HEK293 (cell line): Measurements from ENCODE around the gene PRMT2.

Experiments
- CTCF ChIA-PET: fragments of 350-600 bp; formaldehyde crosslinking; extraction: SDS; loops from one replicate; lab custom pipeline; 2021; ENCODE audit warnings: antibody characterized with exemption; lab: Yijun Ruan, JAX
- POLR2A ChIA-PET: fragments of 300-600 bp; formaldehyde crosslinking; extraction: SDS; loops from one replicate; lab custom pipeline; 2020; ENCODE audit warnings: antibody characterized with exemption, inconsistent platforms; lab: Yijun Ruan, JAX
- H3K27ac ChIP-seq: fragments of 200-500 bp; sonication (Bioruptor generic); 2 replicates; pipeline ENCODE4 v1.5.1; 2014; ENCODE audit warnings: low read depth, low read length, control low read depth, inconsistent platforms; ENCODE audit errors: extremely low read depth
- H3K36me3 ChIP-seq, 2 experiments: fragments of 200-500 bp in 1 of 2; sonication (Bioruptor generic) in 1 of 2; 1 replicate in 1 of 2; 2 replicates in 1 of 2; pipeline ENCODE4 v1.5.1; 2014 to 2017; ENCODE audit warnings: inconsistent platforms in 2 of 2, low read length in 2 of 2; ENCODE audit not compliant: control insufficient read depth in 2 of 2, insufficient read depth in 1 of 2
- H3K4me1 ChIP-seq: fragments of 200-500 bp; sonication (Bioruptor generic); 2 replicates; pipeline ENCODE4 v1.5.1; 2014; ENCODE audit warnings: mild to moderate bottlenecking, low read length, inconsistent platforms; ENCODE audit not compliant: control insufficient read depth, insufficient read depth
- H3K4me3 ChIP-seq: 2 replicates; pipeline ENCODE4 v1.5.1; 2011; ENCODE audit warnings: low read depth, mild to moderate bottlenecking, control low read depth, low read length, moderate library complexity
- H3K9me3 ChIP-seq: fragments of 200-500 bp; sonication (Bioruptor generic); 2 replicates; pipeline ENCODE4 v1.5.1; 2014; ENCODE audit warnings: low read depth, low read length, inconsistent platforms; ENCODE audit not compliant: control insufficient read depth, insufficient read depth
- BCL11B ChIP-seq: fragments of 450-650 bp; formaldehyde crosslinking; IDR thresholded peaks from 2 replicates; pipeline ENCODE4 v1.5.1; 2016; ENCODE audit warnings: low read depth, missing biosample characterization, missing genetic modification characterization
- KLF16 ChIP-seq: fragments of 450-650 bp; formaldehyde crosslinking; IDR thresholded peaks from 2 replicates; pipeline ENCODE4 v1.5.1; 2017; ENCODE audit warnings: missing biosample characterization, missing genetic modification characterization
- MEIS1 ChIP-seq: sonication (generic); formaldehyde crosslinking; IDR thresholded peaks from 2 replicates; pipeline ENCODE4 v1.8.1; 2022; ENCODE audit warnings: missing genetic modification reagents, mild to moderate bottlenecking, borderline replicate concordance
- ZNF350 ChIP-seq: fragments of 450-650 bp; formaldehyde crosslinking; IDR thresholded peaks from 2 replicates; pipeline ENCODE4 v1.5.0; 2017; ENCODE audit warnings: missing biosample characterization, mild to moderate bottlenecking, missing genetic modification characterization
- ZNF530 ChIP-seq: fragments of 450-650 bp; formaldehyde crosslinking; IDR thresholded peaks from 2 replicates; pipeline ENCODE4 v1.5.1; 2016; ENCODE audit warnings: low read depth, missing biosample characterization, missing genetic modification characterization
- ZNF558 ChIP-seq: fragments of 450-650 bp; formaldehyde crosslinking; IDR thresholded peaks from 2 replicates; pipeline ENCODE4 v1.5.1; 2016; ENCODE audit warnings: missing biosample characterization, missing genetic modification characterization
- ZNF596 ChIP-seq: fragments of 450-650 bp; IDR thresholded peaks from 2 replicates; pipeline ENCODE4 v1.5.0; 2018; ENCODE audit warnings: missing biosample characterization, mild to moderate bottlenecking, missing genetic modification characterization, moderate library complexity
- ZNF670 ChIP-seq: fragments of 450-650 bp; formaldehyde crosslinking; IDR thresholded peaks from 2 replicates; pipeline ENCODE4 v1.5.1; 2016; ENCODE audit warnings: missing biosample characterization, missing genetic modification characterization, low read depth
- ZNF791 ChIP-seq: fragments of 450-650 bp; formaldehyde crosslinking; IDR thresholded peaks from 2 replicates; pipeline ENCODE4 v1.5.1; 2016; ENCODE audit warnings: missing biosample characterization, missing genetic modification characterization
- ZNF830 ChIP-seq: fragments of 450-650 bp; IDR thresholded peaks from 2 replicates; pipeline ENCODE4 v1.5.0; 2018; ENCODE audit warnings: missing biosample characterization, missing genetic modification characterization, low read depth, mild to moderate bottlenecking, moderate library complexity
- ZSCAN30 ChIP-seq: fragments of 450-650 bp; IDR thresholded peaks from 2 replicates; pipeline ENCODE4 v1.5.1; 2018; ENCODE audit warnings: missing biosample characterization, mild to moderate bottlenecking, missing genetic modification characterization, moderate library complexity
- TF ChIP-seq, protein P1 (sequence below): fragments of 450-650 bp; IDR thresholded peaks from 2 replicates; pipeline ENCODE4 v1.5.1; 2018; ENCODE audit warnings: missing biosample characterization, missing genetic modification characterization
- TF ChIP-seq, protein P2 (sequence below): fragments of 450-650 bp; formaldehyde crosslinking; IDR thresholded peaks from 2 replicates; pipeline ENCODE4 v1.5.1; 2016; ENCODE audit warnings: missing biosample characterization, missing genetic modification characterization
- TF ChIP-seq, protein P3 (sequence below): fragments of 450-650 bp; formaldehyde crosslinking; IDR thresholded peaks from 2 replicates; pipeline ENCODE4 v1.5.1; 2016; ENCODE audit warnings: missing biosample characterization, missing genetic modification characterization, low read depth
- TF ChIP-seq, protein P4 (sequence below): fragments of 450-650 bp; formaldehyde crosslinking; IDR thresholded peaks from 2 replicates; pipeline ENCODE4 v1.5.1; 2017; ENCODE audit warnings: missing biosample characterization, missing genetic modification characterization
- TF ChIP-seq, protein P5 (sequence below): fragments of 450-650 bp; formaldehyde crosslinking; IDR thresholded peaks from 2 replicates; pipeline ENCODE4 v1.5.1; 2017; ENCODE audit warnings: missing biosample characterization, missing genetic modification characterization
- TF ChIP-seq, protein P6 (sequence below): fragments of 450-650 bp; formaldehyde crosslinking; IDR thresholded peaks from 2 replicates; pipeline ENCODE4 v1.5.1; 2016; ENCODE audit warnings: missing biosample characterization, missing genetic modification characterization

The PRMT2 gene

DNA sequence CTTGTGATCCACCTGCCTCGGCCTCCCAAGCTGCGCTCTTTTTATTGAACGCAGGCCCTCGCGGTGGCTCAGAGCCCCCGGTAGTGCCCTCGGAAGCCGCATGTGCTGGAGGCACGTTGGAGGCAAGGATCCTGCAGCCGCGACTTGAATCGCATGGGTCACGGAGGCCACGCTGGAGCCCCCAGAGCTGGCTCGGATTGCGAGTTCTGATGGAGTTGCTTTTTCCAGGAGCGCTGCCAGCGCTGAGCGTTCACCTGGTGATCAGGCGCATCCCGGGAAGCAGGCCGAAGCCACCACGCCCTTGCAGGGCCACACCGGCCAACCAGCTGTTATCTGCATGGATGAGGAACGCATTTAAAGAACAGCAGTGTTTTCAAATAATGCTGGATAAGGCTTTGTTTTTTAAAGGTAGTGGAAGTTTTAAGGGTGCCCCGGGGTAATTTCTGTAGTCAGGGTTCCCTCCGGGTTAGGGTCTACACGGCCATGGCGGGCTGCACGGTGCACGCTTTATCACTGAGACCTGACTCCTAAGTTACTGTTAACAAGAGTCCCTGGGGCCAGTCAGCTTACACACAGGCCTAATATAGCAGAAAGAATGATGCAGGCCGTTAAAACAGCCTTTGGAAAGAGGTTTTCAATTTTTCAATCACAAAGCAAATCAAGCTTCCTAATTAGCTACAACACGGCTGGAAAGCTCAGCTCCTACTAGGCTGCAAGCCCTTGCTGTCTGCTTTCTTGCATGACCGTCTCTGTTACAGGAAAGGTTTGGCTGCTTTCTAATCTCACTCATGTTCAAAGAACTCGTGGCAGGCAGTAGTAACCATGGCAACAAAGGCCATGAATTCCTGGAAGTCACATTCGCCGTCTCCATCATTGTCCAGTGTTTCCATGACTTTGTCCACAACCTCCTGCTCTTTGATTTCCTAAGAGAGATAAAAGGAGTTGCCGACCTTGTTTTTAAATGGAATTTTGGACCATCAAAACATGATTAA lies 36.6 kb upstream of the PRMT2 start (continued):
- TF ChIP-seq ZNF830 (tag by site-specific recombination) (no peak), ZNF596 (tag by site-specific recombination) (no peak), ZNF670 (tag by site-specific recombination) (no peak), MEIS1 (no peak)
- TF ChIP-seq, protein P1, sequence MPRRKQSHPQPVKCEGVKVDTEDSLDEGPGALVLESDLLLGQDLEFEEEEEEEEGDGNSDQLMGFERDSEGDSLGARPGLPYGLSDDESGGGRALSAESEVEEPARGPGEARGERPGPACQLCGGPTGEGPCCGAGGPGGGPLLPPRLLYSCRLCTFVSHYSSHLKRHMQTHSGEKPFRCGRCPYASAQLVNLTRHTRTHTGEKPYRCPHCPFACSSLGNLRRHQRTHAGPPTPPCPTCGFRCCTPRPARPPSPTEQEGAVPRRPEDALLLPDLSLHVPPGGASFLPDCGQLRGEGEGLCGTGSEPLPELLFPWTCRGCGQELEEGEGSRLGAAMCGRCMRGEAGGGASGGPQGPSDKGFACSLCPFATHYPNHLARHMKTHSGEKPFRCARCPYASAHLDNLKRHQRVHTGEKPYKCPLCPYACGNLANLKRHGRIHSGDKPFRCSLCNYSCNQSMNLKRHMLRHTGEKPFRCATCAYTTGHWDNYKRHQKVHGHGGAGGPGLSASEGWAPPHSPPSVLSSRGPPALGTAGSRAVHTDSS (tag by site-specific recombination) = no peak
- TF ChIP-seq, protein P2, sequence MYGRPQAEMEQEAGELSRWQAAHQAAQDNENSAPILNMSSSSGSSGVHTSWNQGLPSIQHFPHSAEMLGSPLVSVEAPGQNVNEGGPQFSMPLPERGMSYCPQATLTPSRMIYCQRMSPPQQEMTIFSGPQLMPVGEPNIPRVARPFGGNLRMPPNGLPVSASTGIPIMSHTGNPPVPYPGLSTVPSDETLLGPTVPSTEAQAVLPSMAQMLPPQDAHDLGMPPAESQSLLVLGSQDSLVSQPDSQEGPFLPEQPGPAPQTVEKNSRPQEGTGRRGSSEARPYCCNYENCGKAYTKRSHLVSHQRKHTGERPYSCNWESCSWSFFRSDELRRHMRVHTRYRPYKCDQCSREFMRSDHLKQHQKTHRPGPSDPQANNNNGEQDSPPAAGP (tag by site-specific recombination) = no peak
- TF ChIP-seq, protein P3, sequence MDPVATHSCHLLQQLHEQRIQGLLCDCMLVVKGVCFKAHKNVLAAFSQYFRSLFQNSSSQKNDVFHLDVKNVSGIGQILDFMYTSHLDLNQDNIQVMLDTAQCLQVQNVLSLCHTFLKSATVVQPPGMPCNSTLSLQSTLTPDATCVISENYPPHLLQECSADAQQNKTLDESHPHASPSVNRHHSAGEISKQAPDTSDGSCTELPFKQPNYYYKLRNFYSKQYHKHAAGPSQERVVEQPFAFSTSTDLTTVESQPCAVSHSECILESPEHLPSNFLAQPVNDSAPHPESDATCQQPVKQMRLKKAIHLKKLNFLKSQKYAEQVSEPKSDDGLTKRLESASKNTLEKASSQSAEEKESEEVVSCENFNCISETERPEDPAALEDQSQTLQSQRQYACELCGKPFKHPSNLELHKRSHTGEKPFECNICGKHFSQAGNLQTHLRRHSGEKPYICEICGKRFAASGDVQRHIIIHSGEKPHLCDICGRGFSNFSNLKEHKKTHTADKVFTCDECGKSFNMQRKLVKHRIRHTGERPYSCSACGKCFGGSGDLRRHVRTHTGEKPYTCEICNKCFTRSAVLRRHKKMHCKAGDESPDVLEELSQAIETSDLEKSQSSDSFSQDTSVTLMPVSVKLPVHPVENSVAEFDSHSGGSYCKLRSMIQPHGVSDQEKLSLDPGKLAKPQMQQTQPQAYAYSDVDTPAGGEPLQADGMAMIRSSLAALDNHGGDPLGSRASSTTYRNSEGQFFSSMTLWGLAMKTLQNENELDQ (tag by site-specific recombination) = no peak
- TF ChIP-seq, protein P4, sequence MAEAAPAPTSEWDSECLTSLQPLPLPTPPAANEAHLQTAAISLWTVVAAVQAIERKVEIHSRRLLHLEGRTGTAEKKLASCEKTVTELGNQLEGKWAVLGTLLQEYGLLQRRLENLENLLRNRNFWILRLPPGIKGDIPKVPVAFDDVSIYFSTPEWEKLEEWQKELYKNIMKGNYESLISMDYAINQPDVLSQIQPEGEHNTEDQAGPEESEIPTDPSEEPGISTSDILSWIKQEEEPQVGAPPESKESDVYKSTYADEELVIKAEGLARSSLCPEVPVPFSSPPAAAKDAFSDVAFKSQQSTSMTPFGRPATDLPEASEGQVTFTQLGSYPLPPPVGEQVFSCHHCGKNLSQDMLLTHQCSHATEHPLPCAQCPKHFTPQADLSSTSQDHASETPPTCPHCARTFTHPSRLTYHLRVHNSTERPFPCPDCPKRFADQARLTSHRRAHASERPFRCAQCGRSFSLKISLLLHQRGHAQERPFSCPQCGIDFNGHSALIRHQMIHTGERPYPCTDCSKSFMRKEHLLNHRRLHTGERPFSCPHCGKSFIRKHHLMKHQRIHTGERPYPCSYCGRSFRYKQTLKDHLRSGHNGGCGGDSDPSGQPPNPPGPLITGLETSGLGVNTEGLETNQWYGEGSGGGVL = no peak
- TF ChIP-seq, protein P5, sequence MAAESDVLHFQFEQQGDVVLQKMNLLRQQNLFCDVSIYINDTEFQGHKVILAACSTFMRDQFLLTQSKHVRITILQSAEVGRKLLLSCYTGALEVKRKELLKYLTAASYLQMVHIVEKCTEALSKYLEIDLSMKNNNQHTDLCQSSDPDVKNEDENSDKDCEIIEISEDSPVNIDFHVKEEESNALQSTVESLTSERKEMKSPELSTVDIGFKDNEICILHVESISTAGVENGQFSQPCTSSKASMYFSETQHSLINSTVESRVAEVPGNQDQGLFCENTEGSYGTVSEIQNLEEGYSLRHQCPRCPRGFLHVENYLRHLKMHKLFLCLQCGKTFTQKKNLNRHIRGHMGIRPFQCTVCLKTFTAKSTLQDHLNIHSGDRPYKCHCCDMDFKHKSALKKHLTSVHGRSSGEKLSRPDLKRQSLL = no peak
- TF ChIP-seq, protein P6, sequence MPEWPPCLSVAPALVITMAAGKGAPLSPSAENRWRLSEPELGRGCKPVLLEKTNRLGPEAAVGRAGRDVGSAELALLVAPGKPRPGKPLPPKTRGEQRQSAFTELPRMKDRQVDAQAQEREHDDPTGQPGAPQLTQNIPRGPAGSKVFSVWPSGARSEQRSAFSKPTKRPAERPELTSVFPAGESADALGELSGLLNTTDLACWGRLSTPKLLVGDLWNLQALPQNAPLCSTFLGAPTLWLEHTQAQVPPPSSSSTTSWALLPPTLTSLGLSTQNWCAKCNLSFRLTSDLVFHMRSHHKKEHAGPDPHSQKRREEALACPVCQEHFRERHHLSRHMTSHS (tag by site-specific recombination) = no peak

DNA sequence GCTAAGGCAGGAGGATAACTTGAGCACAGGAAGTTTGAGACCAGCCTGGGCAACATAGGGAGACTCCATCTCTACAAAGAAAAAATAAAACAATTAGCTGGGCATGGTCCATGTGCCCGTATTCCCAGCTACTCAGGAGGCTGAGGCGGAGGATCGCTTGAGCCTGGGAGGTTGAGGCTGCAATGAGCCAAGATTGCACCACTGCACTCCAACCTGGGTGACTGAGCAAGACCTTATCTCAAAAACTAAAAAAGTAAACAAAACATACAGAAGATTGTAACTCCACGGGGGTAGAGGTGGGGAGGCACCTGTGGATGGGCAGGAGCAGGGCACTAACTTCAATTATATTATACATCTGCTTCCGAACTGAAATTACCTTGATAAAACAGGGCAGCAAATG lies 35.2 kb upstream of the PRMT2 start:
- Histone ChIP-seq H3K4me3 (no peak overlapping the region), H3K27ac (no peak overlapping the region), H3K9me3 (no peaks in the 10 kb centered on the region), H3K4me1 (no peaks in the 10 kb centered on the region; the same call in 1 of the 2 replicates), H3K36me3 (no peaks in the 10 kb centered on the region)
- ChIA-PET CTCF (no interaction called here), POLR2A (no interaction called here)
- TF ChIP-seq ZNF558 = no peak
- TF ChIP-seq ZNF791 = no peak
- TF ChIP-seq BCL11B = no peak
- TF ChIP-seq ZNF530 (tag by site-specific recombination) = no peak
- no peak for TF ChIP-seq KLF16 (tag by site-specific recombination)
- TF ChIP-seq ZNF350 (tag by site-specific recombination) = no peak
- TF ChIP-seq ZSCAN30 = no peak
